GM21515 (cell line): ENCODE data around the gene SBDS.

Experiments
- ATAC-seq: cut with Tn5 transposase; IDR thresholded peaks from one replicate; pipeline ENCODE4 v1.9.1; 2021; ENCODE audit not compliant: unreplicated experiment

Gene SBDS

DNA sequence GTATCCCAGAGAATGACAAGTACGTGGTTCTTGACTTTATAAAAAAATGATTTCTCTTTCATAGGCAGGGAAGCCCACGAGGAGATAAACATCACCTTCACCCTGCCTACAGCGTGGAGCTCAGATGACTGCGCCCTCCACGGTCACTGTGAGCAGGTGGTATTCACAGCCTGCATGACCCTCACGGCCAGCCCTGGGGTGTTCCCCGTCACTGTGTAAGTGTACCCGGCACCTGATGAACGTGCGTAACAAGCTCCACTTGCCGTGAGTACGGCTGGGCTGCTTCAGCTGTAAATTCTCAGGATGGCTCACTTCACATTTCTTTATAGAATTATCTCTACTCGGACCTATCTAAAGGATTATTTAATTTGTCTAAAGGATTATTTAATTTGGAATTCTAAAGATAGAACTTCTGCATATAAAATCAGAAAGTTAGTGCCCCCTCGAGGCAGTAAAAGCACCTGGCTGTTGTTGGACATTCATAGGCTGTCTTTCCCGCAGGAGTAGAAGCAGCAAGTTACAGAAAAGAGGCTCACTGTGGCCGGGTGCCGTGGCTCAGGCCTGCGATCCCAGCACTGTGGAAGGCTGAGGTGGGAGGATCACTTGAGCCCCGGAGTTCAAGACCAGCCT lies 46.8 kb downstream of the SBDS start:
- ATAC-seq = no peak

DNA sequence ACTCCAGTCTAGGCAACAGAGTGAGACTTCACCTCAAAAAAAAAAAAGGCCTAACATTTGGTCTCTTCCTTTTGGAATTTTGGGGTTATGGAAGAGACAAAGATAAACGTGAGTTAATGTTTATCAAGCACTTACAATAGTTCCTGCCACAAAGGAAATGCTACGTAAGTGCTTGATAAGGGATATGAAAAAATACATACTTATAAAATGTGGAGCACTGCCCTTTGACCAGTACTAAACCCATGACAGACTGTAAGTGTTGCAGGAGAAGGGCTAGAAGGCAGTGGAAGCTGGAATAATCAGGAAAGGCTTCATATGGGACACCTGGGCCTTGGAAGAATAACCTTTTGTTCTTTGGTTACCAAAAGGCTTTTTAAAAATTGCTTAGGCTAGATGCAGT lies 48.8 kb downstream of the SBDS start:
- ATAC-seq = no peak

DNA sequence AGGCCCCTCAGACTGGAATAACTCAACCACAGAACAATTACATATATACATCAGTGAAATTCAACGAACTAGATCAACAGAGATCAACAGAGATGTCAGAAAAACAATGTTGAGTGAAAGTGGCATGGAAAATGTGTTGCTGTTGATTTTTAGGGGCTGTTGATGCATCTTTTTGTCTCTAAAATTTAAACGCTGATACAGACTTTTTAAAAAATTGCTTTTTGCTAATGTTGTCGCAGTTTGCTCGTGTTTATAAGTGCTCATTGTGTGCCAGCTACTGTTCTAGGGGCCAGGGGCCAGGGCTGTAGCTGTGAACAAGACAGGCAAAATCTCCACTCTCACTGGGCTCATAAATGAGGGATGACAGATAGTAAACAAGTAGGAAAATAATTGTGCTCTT lies 56.1 kb downstream of the SBDS start:
- ATAC-seq = no peak

- ATAC-seq = no peak
Measured at GRCh38 chr7:66937940-66938339, 57.4 kb downstream of the SBDS start.
